Measurements from ENCODE around the gene NRIP3. TPM values are rescaled to one million over a fixed set of nuclear protein-coding genes. Genes with fewer than 3 reads are reported as not detected.

NRIP3 gene
- total RNA-seq, 1 donor from 2014 or later: 14.5 TPM

DNA sequence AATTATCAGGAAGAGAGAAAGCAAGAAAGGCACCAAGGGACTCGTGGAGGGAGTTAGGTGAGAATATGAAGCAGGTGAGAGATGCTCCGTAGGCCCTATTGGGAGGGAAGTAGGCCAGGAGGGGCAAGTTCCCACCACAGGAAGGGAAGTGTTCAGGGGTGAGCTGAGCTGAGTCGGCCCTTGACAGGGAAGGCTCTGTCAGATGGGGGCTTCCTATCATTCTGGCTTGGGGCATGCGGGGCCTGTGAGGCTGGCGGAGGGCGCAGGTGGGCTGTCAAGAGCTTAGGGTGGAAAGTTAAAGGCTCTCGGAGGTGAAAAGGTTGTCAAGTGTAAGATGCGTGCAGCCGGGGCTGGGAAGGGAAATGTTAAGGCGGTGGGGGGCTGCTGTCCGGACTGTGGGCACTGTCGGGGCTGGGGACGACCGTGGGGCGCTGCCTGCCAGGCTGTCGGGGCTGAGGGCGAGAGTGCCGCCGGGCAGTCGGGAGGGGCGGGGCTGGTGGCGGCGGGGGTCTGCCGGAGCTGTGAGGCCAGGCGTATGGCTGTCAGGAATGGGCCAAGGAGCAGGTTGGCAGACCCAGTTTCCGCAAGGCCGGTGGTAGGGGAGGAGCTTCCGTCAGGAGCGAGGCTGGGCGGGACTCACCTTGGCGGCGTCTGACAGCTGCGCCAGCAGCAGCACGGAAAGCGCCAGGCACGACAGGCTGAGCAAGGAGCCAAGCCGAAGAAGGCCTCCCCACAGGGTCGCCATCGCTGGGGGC is 40.1 kb downstream of the NRIP3 start:
- DNase-seq (ENCODE audit: low read depth): no peak
- peak overlapping the region; percentile 84 for H3K4me3 ChIP-seq (ENCODE audit: low read depth, low read length)
- TF ChIP-seq, protein P1, sequence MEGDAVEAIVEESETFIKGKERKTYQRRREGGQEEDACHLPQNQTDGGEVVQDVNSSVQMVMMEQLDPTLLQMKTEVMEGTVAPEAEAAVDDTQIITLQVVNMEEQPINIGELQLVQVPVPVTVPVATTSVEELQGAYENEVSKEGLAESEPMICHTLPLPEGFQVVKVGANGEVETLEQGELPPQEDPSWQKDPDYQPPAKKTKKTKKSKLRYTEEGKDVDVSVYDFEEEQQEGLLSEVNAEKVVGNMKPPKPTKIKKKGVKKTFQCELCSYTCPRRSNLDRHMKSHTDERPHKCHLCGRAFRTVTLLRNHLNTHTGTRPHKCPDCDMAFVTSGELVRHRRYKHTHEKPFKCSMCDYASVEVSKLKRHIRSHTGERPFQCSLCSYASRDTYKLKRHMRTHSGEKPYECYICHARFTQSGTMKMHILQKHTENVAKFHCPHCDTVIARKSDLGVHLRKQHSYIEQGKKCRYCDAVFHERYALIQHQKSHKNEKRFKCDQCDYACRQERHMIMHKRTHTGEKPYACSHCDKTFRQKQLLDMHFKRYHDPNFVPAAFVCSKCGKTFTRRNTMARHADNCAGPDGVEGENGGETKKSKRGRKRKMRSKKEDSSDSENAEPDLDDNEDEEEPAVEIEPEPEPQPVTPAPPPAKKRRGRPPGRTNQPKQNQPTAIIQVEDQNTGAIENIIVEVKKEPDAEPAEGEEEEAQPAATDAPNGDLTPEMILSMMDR (conservative IDR thresholded peaks at IDR 0.05; ENCODE audit: low read depth, low read length): no peak

DNA sequence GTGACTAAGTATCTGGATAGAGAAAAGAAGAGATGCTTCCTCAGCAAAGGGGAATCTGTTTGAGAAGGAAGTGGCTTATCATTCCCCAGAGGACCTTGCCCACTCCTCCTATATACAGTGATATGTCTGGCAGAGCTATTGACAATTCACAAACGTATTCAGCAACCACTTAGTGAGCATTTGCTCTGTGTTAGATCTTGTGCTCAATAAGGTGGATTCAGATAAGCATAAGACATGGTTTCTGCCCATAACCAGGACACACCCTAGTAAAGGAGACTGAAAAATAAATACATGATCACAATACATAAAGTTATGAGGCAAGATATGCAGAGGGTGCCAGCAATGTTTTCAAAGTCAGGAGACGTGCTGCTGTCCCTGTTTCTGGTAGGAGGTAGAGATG is 41.0 kb downstream of the NRIP3 start:
- DNase-seq (ENCODE audit: low read depth): no peak
- H3K4me3 ChIP-seq (ENCODE audit: low read depth, low read length): peak overlapping the region; percentile 84
- TF ChIP-seq, protein P1 (conservative IDR thresholded peaks at IDR 0.05; ENCODE audit: low read depth, low read length): no peak

- H3K4me3 ChIP-seq (ENCODE audit: low read depth, low read length): no peak overlapping the region
- TF ChIP-seq, protein P1 (conservative IDR thresholded peaks at IDR 0.05; ENCODE audit: low read depth, low read length): no peak
- no peak for DNase-seq (ENCODE audit: low read depth)
Measured at GRCh38 chr11:8961401-8961800, 42.4 kb downstream of the NRIP3 start.

GRCh38 chr11:8959546-8960166 is 44.1 kb downstream of the NRIP3 start:
- TF ChIP-seq, protein P1 (conservative IDR thresholded peaks at IDR 0.05; ENCODE audit: low read depth, low read length): peak; percentile 81
- DNase-seq (ENCODE audit: low read depth): no peak
- H3K4me3 ChIP-seq (ENCODE audit: low read depth, low read length): no peak overlapping the region

DNA sequence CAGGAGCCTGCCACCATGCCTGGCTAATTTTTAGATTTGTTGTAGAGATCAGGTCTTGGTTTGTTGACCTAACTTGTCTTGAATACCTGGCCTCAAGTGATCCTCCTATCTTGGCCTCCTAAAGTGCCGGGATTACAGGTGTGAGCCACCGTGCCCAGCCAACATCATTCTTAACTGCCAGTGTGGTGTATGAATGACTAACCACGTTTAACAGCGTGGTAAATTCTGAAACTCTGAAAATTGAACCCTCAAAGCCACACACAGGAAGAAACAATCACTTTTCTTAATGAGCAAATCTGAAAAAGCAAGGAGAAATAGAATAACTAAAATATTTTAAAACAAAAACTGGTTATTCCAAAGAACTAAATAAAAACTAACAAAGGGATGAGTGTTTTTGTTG is 46.9 kb downstream of the NRIP3 start:
- no peak overlapping the region for H3K4me3 ChIP-seq (ENCODE audit: low read depth, low read length)
- TF ChIP-seq, protein P1 (conservative IDR thresholded peaks at IDR 0.05; ENCODE audit: low read depth, low read length): no peak
- no peak for DNase-seq (ENCODE audit: low read depth)

DNA sequence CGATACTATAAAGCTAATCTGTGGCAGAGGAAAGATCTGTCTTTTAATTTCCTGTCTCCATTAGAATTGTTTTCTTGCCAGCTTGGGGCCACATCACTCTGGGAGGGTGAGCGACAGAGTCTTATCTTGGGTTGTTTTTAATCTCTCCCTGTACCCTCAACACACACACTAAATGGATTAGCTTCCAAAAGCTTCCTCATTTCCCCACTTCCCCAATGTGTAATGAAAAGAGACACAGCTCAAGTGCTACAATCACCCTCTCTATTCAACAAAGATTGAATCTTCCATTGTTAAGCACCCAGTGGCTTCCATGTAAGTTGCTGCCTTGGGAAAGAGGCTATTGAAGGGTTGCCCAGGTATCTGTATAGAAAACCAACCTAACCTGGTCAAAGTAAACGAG is 54.9 kb downstream of the NRIP3 start:
- no peak for DNase-seq (ENCODE audit: low read depth)
- no peak overlapping the region for H3K4me3 ChIP-seq (ENCODE audit: low read depth, low read length)
- TF ChIP-seq, protein P1 (conservative IDR thresholded peaks at IDR 0.05; ENCODE audit: low read depth, low read length): no peak
